ENCODE results near the gene LRP8.
"Not testable (repeated sequence)": the region's sequence is repeated elsewhere in the genome, so short reads cannot be mapped to it uniquely, and the experiment has no call there.

LRP8 gene

GRCh38 chr1:53293123-53293522 lies 34.7 kb downstream of the LRP8 start:
- DNase-seq (ENCODE audit: low spot score in 2 of 2), result no peak
- H3K4me3 ChIP-seq, result no peak overlapping the region
- H3K27me3 ChIP-seq (ENCODE audit: low read depth), result no peaks in the 10 kb centered on the region
- H3K4me1 ChIP-seq, result peaks cover 10% of the 10 kb centered on the region
- no peaks in the 10 kb centered on the region for H3K9me3 ChIP-seq
- H3K36me3 ChIP-seq (replicated peaks), result peaks cover 8% of the 10 kb centered on the region; the same call in 1 of the 2 replicates
- in situ Hi-C loops (cut with MboI; ENCODE audit: low sequenced_read_pairs), result no loop called here

- no peak for DNase-seq (ENCODE audit: low spot score in 2 of 2)
- no peak overlapping the region for H3K4me3 ChIP-seq
- peaks cover 8% of the 10 kb centered on the region; the same call in 1 of the 2 replicates for H3K36me3 ChIP-seq (replicated peaks)
- no peaks in the 10 kb centered on the region for H3K9me3 ChIP-seq
- no peaks in the 10 kb centered on the region for H3K27me3 ChIP-seq (ENCODE audit: low read depth)
- in situ Hi-C loops (cut with MboI; ENCODE audit: low sequenced_read_pairs), result no loop called here
- peaks cover 12% of the 10 kb centered on the region for H3K4me1 ChIP-seq
Observed at GRCh38 chr1:53292690-53293089, 35.2 kb downstream of the LRP8 start.

GRCh38 chr1:53291574-53291973 lies 36.3 kb downstream of the LRP8 start:
- Histone ChIP-seq H3K4me1 (peaks cover 12% of the 10 kb centered on the region), H3K4me3 (no peak overlapping the region), H3K36me3 (replicated peaks) (peaks cover 15% of the 10 kb centered on the region), H3K27me3 (ENCODE audit: low read depth) (no peaks in the 10 kb centered on the region), H3K9me3 (no peaks in the 10 kb centered on the region)
- DNase-seq (ENCODE audit: low spot score in 2 of 2), result no peak
- in situ Hi-C loops (cut with MboI; ENCODE audit: low sequenced_read_pairs), result no loop called here

DNA sequence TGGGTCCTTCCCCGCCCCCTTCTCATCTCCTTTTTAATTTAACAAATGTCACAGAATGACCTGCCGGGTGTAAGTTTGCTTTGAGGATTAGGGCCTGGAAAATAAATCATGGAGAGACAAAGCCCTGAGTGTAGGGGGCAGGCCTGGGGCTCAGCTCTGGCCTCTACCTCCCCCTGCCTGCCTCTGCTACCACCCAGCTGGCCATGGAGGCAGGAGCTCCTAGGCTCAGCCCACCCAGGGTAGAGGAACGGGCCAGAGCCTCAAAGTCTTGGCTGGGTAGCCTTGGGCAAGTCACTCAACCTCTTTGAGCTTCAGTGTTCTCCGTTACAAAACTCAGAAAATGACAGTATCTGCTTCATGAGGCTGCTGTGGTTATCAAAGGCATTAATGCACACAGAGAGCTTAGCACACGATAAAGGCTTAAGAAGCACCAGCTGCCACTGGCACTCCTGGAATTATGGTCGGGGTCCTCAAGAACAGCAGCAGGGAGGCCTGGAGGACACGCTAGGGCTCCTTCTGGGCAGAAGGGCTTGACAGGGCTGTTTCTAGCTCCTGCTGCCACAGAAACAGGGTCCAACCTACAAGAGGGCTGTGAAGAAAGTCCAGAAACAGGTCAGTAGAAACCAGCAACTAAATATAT lies 39.0 kb downstream of the LRP8 start:
- peak; percentile 35 to 65 for DNase-seq (ENCODE audit: low spot score in 2 of 2)
- peaks cover 34% of the 10 kb centered on the region for H3K36me3 ChIP-seq (replicated peaks)
- no peak overlapping the region for H3K4me3 ChIP-seq
- in situ Hi-C loops (cut with MboI; ENCODE audit: low sequenced_read_pairs), result no loop called here
- H3K27me3 ChIP-seq (ENCODE audit: low read depth), result no peaks in the 10 kb centered on the region
- peaks cover 12% of the 10 kb centered on the region for H3K4me1 ChIP-seq
- no peaks in the 10 kb centered on the region for H3K9me3 ChIP-seq

DNA sequence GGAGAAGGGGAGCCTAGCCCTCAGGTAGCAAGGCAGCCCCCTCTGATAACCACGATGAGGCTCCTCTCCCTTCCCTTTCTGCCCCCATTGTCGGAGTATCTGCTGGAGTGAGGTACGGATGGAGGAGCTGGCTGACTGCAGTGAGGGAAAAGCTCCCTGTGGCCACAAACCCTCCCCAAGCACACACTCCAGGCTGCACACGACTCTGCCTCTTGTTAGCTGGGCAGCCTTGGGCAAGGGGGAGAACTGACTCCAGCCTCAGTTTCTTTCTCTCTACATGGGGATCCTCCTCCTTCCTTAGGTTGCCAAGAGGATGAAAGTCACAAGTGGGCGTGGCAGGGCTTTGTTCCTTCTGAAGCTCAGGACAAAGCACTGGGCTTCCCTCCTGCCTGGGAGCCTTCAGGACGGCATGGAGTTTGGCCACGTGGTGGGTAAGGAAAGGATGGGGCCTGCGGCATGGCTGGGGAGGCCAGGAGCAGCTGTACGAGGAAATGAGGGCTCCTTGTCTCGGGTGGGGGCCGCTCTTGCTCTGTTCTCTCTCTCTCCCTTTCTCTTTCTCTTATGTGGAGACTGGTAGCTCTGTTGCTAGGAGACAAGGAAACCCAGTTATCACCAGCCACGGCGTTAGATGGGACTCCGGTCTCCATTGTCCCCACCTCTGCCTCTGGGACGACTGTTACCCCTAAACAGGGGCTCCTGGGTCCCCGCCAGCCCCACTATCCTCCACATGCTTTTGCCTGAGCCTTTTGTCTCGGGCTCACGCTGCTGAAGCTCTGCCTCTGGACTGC lies 39.7 kb downstream of the LRP8 start:
- no peaks in the 10 kb centered on the region for H3K27me3 ChIP-seq (ENCODE audit: low read depth)
- H3K9me3 ChIP-seq, result no peaks in the 10 kb centered on the region
- in situ Hi-C loops (cut with MboI; ENCODE audit: low sequenced_read_pairs), result no loop called here
- peaks cover 12% of the 10 kb centered on the region for H3K4me1 ChIP-seq
- peaks cover 34% of the 10 kb centered on the region for H3K36me3 ChIP-seq (replicated peaks)
- H3K4me3 ChIP-seq, result no peak overlapping the region
- DNase-seq (ENCODE audit: low spot score in 2 of 2), result peak; percentile 31 to 70

- Histone ChIP-seq H3K4me1 (peaks cover 12% of the 10 kb centered on the region), H3K9me3 (no peaks in the 10 kb centered on the region), H3K4me3 (no peak overlapping the region), H3K36me3 (replicated peaks) (peaks cover 34% of the 10 kb centered on the region), H3K27me3 (ENCODE audit: low read depth) (no peaks in the 10 kb centered on the region)
- no peak for DNase-seq (ENCODE audit: low spot score in 2 of 2)
- in situ Hi-C loops (cut with MboI; ENCODE audit: low sequenced_read_pairs), result no loop called here
Observed at GRCh38 chr1:53286955-53287354, 40.9 kb downstream of the LRP8 start.

DNA sequence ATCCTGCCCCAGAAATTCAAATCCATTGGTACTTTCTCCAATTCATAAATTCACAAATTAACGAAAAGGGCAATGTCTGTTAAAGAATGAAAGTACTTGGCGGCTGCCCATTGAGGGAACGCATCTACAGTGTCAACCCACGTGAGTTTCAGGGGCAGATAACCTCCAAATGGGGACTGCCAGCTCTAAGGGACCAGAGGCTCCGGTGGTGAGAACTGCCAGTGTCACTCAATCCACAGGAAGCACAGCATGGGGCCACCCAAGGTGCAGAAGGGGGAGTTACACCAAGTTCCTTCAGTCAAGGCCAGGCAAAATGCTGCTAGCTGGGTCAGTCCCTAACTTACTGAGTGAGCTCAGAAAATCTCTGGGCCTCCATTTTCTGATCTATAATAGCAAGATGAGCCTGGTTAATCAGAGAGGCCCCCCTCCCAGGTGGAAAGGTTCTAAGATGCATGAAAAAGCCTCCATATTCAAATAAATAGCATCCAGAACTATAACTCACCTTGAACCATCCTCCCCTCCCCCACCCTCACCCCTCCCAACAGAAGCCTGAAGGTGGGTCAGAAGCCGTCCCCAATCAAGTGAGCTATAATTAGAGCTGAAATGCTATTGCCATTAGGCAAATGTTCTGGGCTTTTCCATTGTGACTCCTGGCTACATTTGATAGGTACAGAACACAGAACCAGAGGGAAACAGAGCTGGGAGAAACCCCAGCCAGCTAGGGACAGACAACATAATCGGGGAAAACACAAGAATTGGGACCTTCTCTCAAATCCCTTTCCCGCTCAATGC lies 41.7 kb downstream of the LRP8 start:
- Histone ChIP-seq H3K9me3 (no peaks in the 10 kb centered on the region), H3K36me3 (replicated peaks) (peaks cover 38% of the 10 kb centered on the region), H3K4me1 (peaks cover 12% of the 10 kb centered on the region), H3K4me3 (no peak overlapping the region), H3K27me3 (ENCODE audit: low read depth) (no peaks in the 10 kb centered on the region)
- in situ Hi-C loops (cut with MboI; ENCODE audit: low sequenced_read_pairs), result no loop called here
- no peak for DNase-seq (ENCODE audit: low spot score in 2 of 2)

DNA sequence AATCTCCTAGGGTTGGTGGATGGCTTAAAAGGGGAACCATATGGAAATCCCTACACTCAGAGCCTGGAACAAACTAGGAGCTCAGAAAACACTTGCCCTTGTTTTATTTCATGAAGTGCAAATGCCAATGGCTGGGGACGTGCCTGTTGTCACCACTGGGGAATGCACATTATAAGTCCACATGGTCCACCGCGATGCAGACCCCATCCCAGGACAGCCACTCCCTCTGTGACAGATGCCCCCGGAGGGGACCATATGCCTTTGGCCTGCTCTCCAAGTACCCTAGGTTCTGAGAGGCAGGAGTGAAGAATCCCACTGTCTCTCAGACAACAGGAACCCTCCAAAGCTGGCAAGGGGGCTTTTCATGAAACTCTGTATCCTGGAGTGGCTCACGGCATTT lies 42.3 kb downstream of the LRP8 start:
- Histone ChIP-seq H3K36me3 (replicated peaks) (peaks cover 38% of the 10 kb centered on the region), H3K27me3 (ENCODE audit: low read depth) (no peaks in the 10 kb centered on the region), H3K9me3 (no peaks in the 10 kb centered on the region), H3K4me3 (no peak overlapping the region), H3K4me1 (peaks cover 12% of the 10 kb centered on the region)
- in situ Hi-C loops (cut with MboI; ENCODE audit: low sequenced_read_pairs), result no loop called here
- DNase-seq (ENCODE audit: low spot score in 2 of 2), result no peak

GRCh38 chr1:53284224-53285020 lies 43.4 kb downstream of the LRP8 start:
- H3K4me1 ChIP-seq, result peaks cover 12% of the 10 kb centered on the region
- H3K27me3 ChIP-seq (ENCODE audit: low read depth), result no peaks in the 10 kb centered on the region
- no peak for DNase-seq (ENCODE audit: low spot score in 2 of 2)
- peaks cover 34% of the 10 kb centered on the region for H3K36me3 ChIP-seq (replicated peaks)
- no peaks in the 10 kb centered on the region for H3K9me3 ChIP-seq
- H3K4me3 ChIP-seq, result no peak overlapping the region
- in situ Hi-C loops (cut with MboI; ENCODE audit: low sequenced_read_pairs), result no loop called here

DNA sequence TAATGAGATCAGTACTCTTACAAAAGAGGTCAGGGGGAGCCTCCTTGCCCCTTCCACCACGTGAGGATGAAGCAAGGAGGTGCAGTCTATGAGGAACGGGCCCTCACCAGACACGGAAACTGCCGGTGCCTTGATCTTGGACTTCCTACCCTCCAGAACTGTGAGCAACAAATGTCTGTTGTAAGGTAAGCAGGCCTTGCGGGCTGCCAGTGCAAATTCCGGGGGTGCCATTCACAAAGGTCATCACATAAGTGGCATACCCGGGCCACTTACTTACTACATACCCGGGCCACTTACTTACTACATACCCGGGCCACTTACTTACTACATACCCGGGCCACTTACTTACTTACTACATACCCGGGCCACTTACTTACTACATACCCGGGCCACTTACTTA lies 44.7 kb downstream of the LRP8 start:
- H3K27me3 ChIP-seq (ENCODE audit: low read depth); DNase-seq (ENCODE audit: low spot score in 2 of 2): not testable (repeated sequence)

DNA sequence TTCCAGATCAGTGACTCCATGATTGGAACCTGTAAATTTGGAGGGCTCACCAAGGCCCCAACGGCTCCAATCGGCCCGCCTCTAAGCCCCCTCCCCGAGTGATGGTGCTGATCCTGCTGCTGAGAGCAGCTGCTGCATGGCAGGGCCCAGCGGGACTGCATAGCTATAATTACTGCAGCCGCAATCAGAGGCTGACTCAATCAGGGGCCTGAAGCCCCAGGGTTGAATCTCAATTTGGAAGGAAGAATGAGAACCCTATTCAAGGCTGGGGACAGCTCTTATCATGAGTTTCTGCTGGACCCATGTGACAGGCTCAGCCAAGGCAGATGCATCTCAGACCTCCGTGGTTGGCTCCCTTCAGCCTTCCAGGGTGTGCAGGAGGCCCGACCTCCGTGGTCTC lies 46.7 kb downstream of the LRP8 start:
- Histone ChIP-seq H3K27me3 (ENCODE audit: low read depth) (no peaks in the 10 kb centered on the region), H3K4me1 (no peaks in the 10 kb centered on the region), H3K9me3 (no peaks in the 10 kb centered on the region), H3K4me3 (no peak overlapping the region), H3K36me3 (replicated peaks) (peaks cover 33% of the 10 kb centered on the region)
- in situ Hi-C loops (cut with MboI; ENCODE audit: low sequenced_read_pairs), result no loop called here
- no peak for DNase-seq (ENCODE audit: low spot score in 2 of 2)

More for the DNA sequence above, 44.7 kb downstream of the LRP8 start:
- H3K4me1 ChIP-seq; in situ Hi-C loops (cut with MboI; ENCODE audit: low sequenced_read_pairs); H3K9me3 ChIP-seq; H3K4me3 ChIP-seq: not testable (repeated sequence)
- H3K36me3 ChIP-seq (replicated peaks), result peaks cover 32% of the 10 kb centered on the region

DNA sequence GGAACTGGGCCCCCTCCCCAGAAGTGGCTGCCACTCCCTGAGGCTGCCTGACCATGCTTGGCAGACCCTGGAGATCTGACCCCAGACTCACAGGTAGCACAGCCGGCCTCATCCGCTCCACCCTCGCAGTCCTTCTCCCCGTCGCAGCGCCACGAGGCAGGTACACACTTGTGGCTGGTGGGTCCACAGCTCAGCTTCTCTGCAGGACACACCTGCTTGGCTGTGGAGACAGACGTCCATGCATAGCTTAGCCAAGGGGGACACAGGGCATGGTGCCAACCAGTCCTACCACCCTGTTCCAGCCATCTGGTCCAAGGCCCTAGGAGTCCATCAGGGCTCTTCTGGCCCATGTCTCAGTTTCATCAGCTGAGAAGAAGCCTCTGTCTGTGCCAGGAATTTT lies 47.4 kb downstream of the LRP8 start:
- H3K9me3 ChIP-seq, result no peaks in the 10 kb centered on the region
- in situ Hi-C loops (cut with MboI; ENCODE audit: low sequenced_read_pairs), result no loop called here
- no peaks in the 10 kb centered on the region for H3K27me3 ChIP-seq (ENCODE audit: low read depth)
- H3K36me3 ChIP-seq (replicated peaks), result peaks cover 28% of the 10 kb centered on the region
- no peak for DNase-seq (ENCODE audit: low spot score in 2 of 2)
- H3K4me3 ChIP-seq, result no peak overlapping the region
- H3K4me1 ChIP-seq, result no peaks in the 10 kb centered on the region

All from HAP-1 (cell line).